ENCODE results near the gene AJAP1. TPM values are rescaled to one million over a fixed set of nuclear protein-coding genes. Genes with fewer than 3 reads are reported as not detected.

Gene AJAP1
- total and polyA plus RNA-seq, 2 experiments from 2014 or later: not detected

GRCh38 chr1:4655674-4656532, 1.5 kb downstream of the AJAP1 start (continued):
- no peak for TF ChIP-seq ZNF462 (CRISPR knock-in tag; IDR thresholded peaks at IDR 0.05)
- TF ChIP-seq NANOG (IDR thresholded peaks at IDR 0.05; ENCODE audit: borderline replicate concordance): no peak
- TF ChIP-seq POLR2AphosphoS5 (IDR thresholded peaks at IDR 0.05; ENCODE audit: low read depth): no peak

DNA sequence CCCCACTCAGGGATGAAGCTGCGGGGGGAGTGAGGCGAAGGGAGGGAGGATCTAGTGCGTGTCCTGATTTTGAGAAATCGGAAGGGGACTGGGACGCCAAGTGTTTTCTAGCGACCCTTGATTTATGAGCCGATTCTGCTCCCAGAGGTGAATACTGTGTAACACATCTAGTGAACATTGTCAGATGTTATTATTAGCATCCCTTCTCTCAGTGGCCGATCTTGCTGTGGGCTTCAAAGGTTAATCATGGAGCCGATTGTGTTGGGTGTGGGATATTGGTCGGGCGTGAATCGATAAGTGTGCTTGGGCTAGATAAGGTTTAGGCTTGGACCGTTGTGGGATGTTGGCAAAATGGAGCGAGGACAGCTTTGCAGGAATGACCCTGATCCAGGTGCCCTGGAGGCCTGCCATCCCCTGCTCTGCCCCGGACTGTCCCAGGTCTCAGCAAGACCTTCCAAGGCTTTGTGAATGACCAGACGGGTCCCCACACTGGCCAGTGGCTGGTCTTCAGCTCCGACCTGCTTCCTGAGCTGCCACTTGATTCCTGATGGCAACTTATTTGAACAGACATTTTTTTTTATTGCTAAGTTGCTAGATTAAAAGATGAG, 2.2 kb downstream of the AJAP1 start:
- Histone ChIP-seq H4K20me1 (replicated peaks; ENCODE audit: insufficient read depth) (no peaks in the 10 kb centered on the region), H3K36me3 (ENCODE audit: insufficient read depth) (peaks cover 3% of the 10 kb centered on the region; the same call in 1 of the 2 replicates), H3K27ac (ENCODE audit: low read depth) (no peak overlapping the region), H3K4me2 (no peak overlapping the region), H2AFZ (no peak overlapping the region), H3F3A (replicated peaks; ENCODE audit: low read depth) (no peaks in the 10 kb centered on the region), H3K9me2 (ENCODE audit: insufficient read depth) (no peaks in the 10 kb centered on the region), H3K27me3 (ENCODE audit: insufficient read depth) (no peaks in the 10 kb centered on the region), H3K4me1 (ENCODE audit: insufficient read depth) (no peaks in the 10 kb centered on the region), H3K4me3 (no peak overlapping the region), H3K79me2 (replicated peaks; ENCODE audit: insufficient read depth) (no peaks in the 10 kb centered on the region)
- DNase-seq (ENCODE audit: low spot score) (no peak), ATAC-seq (no peak)
- Mint-ChIP-seq H3K27ac (no peak overlapping the region), H3K4me1 (peaks cover 51% of the 10 kb centered on the region), H3K27me3 (ENCODE audit: insufficient read depth, low read depth, poor library complexity) (peaks cover 65% of the 10 kb centered on the region), H3K36me3 (ENCODE audit: low read depth) (no peaks in the 10 kb centered on the region; the same call in 2 of the 3 replicates), H3K9me3 (no peaks in the 10 kb centered on the region), H3K4me3 (peak overlapping the region; percentile 63)
- TF ChIP-seq POLR2AphosphoS5 (IDR thresholded peaks at IDR 0.05; ENCODE audit: low read depth): no peak
- no peak for TF ChIP-seq JUNB (IDR thresholded peaks at IDR 0.05; ENCODE audit: unreplicated experiment)
- TF ChIP-seq REST (IDR thresholded peaks at IDR 0.05; ENCODE audit: unreplicated experiment): no peak
- TF ChIP-seq STAT1 (IDR thresholded peaks at IDR 0.05; ENCODE audit: unreplicated experiment): no peak
- no peak for TF ChIP-seq ETS1 (IDR thresholded peaks at IDR 0.05)
- TF ChIP-seq ZNF331 (CRISPR knock-in tag; IDR thresholded peaks at IDR 0.05; ENCODE audit: low read depth): no peak

Measured in GM23338 (cell line).